IPS-NIHi11 (cell line): ENCODE data around the gene FOXO4.
"Not testable (repeated sequence)": the region's sequence is repeated elsewhere in the genome, so short reads cannot be mapped to it uniquely, and the experiment has no call there.

ENCODE experiments used
- DNase-seq: peaks from one replicate; pipeline ENCODE4 v3.0.0; 2012; ENCODE audit warnings: mixed read lengths, low spot score

FOXO4 gene

GRCh38 chrX:71095555-71095980 lies at the start of gene FOXO4:
Gene FOXO4, plus strand, starts transcription at chrX:71095851. Its CDS starts 678 bp downstream, at chrX:71096529.
- DNase-seq = peak; percentile 89

- not testable (repeated sequence) for DNase-seq
Measured at GRCh38 chrX:71047891-71048290, 47.8 kb upstream of the FOXO4 start.

GRCh38 chrX:71052721-71053120 lies 42.9 kb upstream of the FOXO4 start:
- DNase-seq = no peak

GRCh38 chrX:71053217-71053621 lies 42.4 kb upstream of the FOXO4 start:
- DNase-seq = peak; percentile 66

GRCh38 chrX:71056867-71057266 lies 38.8 kb upstream of the FOXO4 start:
- no peak for DNase-seq

- DNase-seq = no peak
Measured at GRCh38 chrX:71057848-71058530, 37.7 kb upstream of the FOXO4 start.

GRCh38 chrX:71060127-71060526 lies 35.5 kb upstream of the FOXO4 start:
- DNase-seq = no peak

- no peak for DNase-seq
Measured at GRCh38 chrX:71067089-71067488, 28.6 kb upstream of the FOXO4 start.

- no peak for DNase-seq
Measured at GRCh38 chrX:71067712-71068043, 28.0 kb upstream of the FOXO4 start.

- peak; percentile 82 for DNase-seq
Measured at GRCh38 chrX:71068044-71068918, 27.4 kb upstream of the FOXO4 start, which contains the start of gene SNX12. Gene SNX12, minus strand, starts transcription at chrX:71068334. Its CDS starts 28 bp downstream, at chrX:71068306.

- no peak for DNase-seq
Measured at GRCh38 chrX:71070531-71070930, 25.1 kb upstream of the FOXO4 start.

- DNase-seq = no peak
Measured at GRCh38 chrX:71081330-71082123, 14.1 kb upstream of the FOXO4 start.

- no peak for DNase-seq
Measured at GRCh38 chrX:71082124-71082647, 13.5 kb upstream of the FOXO4 start.

- DNase-seq = no peak
Measured at GRCh38 chrX:71082822-71083221, 12.8 kb upstream of the FOXO4 start.

GRCh38 chrX:71085900-71086299 lies 9.8 kb upstream of the FOXO4 start:
- no peak for DNase-seq

- no peak for DNase-seq
Measured at GRCh38 chrX:71091263-71091662, 4.4 kb upstream of the FOXO4 start.

GRCh38 chrX:71095033-71095432 lies 618 bp upstream of the FOXO4 start:
- no peak for DNase-seq

GRCh38 chrX:71095981-71096759 lies 519 bp downstream of the FOXO4 start:
- no peak for DNase-seq

GRCh38 chrX:71096760-71097032 lies 1.0 kb downstream of the FOXO4 start:
- DNase-seq = no peak

GRCh38 chrX:71098302-71098701 lies 2.7 kb downstream of the FOXO4 start:
- no peak for DNase-seq

GRCh38 chrX:71098951-71099506 lies 3.4 kb downstream of the FOXO4 start:
- no peak for DNase-seq
